DMS 273 treated with DMSO at 0.1 percent for 48 hours (cell line): Measurements from ENCODE around the gene LSR.
"Not testable (repeated sequence)": the region's sequence is repeated elsewhere in the genome, so short reads cannot be mapped to it uniquely, and the experiment has no call there.

Source experiments
- DNase-seq: peaks from one replicate; lab custom pipeline; 2025; lab: John Stamatoyannopoulos, UW

LSR gene

DNA sequence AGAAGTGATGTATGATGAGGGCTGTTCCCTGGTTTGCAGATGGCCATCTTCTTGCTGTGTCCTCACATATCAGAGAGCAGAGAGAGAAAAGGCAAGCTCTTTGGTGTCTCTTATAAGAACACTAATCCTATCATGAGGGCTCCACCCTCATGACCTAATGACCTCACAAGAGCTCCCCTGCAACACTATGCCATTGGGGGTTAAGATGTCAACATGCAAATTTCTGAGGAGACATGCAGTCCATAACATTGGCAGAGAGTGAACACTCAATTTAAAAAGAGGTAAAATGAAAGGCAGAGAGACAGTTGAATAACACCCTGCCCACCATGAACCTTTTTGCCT, 31.2 kb upstream of the LSR start:
- no peak for DNase-seq

DNA sequence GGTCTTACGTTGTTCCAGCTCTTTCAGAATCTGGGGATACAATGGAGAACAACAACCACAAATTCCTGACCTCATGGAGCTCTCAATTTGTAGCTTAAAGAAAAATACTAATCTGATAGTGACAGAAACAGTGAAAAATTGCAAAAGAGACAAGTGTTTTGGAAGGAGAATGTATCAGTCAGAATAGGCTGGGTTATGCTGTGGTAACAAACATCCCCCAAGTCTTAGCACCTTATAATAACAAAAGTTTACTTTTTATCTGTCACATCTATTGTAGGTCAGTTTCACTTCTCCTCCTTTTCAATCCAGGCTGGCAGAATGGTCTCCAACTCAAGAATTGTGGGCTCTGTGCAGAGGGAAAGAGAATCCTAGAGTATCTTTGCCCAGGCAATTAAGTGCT, 29.8 kb upstream of the LSR start:
- DNase-seq, result no peak

DNA sequence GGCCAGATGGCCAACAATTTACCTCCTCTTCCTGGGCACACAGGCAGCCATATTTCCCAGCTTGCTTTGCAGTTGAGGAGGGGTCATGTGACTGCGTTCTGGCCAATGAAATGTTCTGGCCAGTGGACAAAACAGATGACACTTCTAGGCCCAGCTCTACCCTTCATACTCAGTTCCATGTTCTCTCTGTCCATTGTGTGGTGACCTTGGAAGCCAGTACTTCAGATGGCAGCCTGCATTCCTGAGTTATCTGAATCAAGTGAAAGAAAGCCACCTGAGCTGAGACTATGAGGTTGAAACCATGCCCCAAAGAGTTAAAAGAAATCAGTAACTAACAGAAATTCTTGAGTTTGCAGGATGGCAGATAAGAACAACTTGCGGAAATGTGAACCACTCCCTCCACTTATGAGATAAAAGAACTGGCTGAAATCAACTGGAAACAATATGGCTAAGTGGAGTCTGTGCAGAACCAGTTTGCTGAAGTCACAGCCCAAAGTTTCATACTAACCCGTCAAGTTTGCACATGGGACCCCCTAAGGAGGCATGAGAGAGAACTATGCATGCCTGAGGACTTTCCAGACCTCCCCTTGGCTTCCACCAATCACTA, 28.4 kb upstream of the LSR start:
- DNase-seq, result no peak

DNA sequence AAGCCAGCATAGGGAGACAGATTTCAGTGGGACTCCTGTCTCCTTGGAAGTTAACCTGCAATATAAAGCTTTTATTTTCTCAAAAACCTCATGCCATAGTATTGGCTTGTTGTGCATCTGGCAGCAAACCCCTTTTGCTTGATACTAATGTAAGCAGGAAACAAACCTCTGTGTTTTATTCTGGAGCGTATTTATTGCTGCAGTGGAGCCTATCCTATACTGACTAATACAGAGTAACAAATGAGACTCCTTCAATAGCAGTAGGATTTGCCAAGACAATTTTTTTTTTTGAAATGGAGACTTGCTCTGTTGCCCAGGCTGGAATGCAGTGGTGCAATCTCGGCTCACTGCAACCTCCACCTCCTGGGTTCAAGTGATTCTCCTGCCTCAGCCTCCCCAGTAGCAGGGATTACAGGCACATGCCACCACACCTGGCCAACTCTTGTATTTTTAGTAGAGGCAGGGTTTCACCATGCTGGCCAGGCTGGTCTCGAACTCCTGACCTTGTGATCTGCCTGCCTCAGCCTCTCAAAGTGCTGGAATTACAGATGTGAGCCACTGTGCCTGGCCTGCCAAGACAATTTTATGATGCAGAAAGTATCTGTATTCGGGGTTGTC, 27.7 kb upstream of the LSR start:
- not testable (repeated sequence) for DNase-seq

DNA sequence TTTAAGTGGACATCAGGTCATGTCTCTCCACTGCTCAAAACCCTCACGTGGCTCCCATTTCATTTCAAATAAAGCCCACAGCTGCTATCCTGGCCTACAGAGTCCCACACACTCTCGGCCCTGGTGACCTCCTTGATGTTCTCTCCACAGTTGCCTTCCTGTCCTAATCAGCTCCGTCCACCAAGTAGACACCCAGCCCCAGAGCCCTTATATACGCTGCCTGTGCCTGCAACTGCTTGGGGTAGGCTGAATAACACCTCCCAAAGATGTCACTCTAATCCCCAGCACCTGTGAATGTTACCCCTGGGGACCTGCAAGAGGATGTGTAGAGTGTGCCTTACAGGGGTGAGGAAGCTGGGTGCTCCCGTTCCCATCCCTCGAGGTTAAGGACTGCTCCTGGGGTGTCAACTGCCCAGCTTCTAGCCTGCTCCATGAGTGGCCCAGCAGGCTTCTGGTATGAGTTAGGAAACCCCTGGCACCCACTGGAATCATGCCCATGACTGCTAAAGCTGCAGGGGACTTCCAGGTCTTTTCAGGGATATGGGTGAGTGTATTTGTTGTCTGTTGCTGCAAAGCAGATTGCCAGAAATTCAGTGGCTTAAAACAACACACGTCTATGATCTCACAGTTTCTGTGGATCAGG, 26.3 kb upstream of the LSR start:
- no peak for DNase-seq

DNA sequence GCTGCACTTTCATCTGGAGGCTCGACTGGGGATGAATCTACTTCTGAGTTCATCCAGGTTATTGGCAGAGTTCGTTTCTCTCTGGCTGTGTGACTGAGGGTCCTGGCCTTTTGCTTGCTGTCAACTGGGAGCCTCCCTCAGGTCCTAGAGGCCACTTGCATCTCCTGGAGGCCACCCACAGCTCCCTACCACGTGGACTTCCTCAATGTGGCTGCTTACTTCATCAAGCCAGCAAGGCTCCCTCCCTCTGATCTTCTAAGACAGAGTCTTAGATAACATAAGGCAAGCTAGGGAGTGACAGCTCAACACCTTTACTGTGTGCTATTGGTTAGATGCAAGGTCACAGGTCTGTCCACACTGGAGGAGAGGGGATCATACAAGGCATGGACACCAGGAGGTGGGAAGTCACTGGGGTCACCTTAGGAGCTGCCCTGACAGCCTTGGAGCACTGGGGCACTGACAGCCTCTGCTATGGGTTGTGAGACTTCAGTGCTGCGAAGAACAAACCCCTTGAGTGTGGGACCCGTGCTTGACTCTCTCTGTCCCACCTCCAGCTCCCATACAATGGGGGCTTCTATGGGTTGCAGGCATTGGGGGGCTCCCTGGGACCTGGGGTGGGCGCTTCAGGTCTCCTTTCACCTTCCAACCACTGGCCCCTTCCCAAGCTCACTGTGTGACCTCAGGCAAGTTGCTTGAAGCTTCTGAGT, 25.6 kb upstream of the LSR start:
- no peak for DNase-seq

DNA sequence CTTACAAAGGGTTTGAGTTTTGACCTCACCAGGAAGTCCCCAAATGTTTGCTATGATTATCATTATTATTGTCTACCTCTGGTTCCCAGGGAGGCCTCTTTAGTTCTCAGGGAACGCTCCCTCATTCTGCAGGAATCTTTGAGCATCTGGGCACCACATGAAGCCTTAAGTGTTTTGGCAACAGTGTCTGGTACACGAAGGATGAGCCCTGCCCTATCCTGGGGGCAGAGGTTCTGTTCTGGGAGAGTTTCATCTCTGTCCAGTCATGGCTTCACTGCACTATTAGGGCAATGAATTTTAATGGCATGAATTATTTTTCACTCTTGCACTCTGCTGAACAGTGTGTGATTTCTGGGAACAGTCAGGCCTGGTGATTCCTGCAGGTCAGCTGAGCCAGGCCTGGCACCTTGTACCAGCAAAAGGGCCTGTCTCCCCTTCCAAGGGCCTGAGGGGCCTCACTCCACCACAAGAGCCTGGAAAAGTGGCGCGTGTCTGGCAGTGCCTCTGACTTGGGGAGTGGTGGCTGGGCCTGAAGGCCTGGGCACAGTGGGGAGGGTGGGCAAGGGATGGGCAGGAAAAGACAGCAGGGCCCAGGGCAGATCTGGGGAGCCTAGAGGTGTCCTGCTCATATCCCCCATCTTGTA, 24.8 kb upstream of the LSR start:
- DNase-seq, result no peak

DNA sequence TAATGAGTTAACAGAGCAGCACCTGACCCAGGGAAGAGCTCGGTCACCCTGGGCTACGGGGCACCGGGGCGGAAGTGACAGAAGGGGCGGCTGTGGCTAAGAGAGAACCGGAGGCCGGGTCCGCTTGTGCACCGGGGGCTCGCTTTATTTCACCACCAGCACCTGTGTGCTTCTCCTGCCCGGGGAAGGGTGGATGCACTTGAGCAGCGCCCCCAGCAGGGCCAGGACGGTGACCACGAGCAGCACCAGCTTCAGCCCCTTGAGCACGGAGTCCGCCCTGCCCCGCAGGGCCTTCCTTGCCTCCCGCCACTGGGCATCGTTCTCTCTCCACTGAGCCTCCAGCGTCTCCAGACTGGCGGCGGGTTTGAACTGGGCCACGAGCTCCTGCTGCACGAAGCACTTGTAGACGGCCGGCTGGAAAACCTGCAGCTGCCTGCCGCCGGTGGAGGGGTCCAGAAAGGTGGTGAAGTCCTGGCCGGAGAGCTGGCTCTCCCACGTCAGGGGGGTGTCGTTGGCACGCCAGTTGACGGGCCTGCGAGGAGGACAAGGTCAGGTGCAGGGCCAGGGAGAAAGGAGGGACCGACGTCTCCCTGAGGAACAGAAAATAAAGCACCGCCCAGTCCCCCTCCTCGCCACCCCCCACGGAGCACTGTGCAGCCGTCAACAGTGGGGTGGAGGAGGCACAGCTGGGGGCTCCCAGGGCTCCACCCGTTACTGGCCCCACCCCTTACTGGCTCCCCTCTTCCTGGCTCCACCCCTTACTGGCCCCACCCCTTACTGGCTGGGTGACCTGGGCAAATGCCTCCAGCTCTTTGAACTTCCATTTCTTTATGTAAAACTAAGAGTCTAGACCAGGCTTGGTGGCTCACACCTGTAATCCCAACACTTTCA, 23.9 kb upstream of the LSR start:
- no peak for DNase-seq

DNA sequence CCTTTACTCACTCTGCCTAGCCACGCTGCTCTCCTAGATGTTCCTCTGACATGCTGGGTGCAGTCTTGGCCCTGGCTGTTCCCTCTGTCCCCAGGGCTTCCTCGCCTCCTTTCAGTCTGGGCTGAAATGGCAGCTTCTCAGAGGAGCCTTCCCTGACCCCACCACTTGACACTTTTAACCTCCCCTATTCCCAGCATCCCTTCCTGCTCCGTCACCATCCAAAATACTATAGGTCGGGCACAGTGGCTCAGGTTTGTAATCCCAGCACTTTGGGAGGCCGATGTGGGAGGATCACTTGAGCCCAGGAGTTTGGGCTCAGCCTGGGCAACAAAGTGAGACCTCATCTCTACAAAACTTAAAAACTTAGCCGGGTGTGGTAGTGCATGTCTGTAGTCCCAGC, 22.9 kb upstream of the LSR start:
- no peak for DNase-seq

DNA sequence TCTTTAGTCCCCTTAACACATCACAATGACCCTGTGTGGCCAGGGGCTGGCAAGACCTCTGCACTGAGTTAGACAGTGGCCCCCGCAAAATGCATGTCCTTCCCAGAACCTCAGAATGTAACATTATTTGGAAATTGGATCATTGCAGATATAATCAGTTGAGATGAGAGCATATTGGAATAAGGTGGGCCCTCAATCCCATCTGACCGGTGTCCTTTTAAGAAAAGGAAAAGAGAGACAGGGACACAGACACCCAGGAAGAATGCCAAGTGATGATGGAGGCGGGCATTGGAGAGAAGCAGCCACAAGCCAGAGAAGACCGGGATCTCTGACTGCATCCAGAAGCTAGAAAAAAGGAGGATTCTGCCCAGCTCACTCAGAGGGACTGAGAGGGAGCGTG, 22.1 kb upstream of the LSR start:
- no peak for DNase-seq

DNA sequence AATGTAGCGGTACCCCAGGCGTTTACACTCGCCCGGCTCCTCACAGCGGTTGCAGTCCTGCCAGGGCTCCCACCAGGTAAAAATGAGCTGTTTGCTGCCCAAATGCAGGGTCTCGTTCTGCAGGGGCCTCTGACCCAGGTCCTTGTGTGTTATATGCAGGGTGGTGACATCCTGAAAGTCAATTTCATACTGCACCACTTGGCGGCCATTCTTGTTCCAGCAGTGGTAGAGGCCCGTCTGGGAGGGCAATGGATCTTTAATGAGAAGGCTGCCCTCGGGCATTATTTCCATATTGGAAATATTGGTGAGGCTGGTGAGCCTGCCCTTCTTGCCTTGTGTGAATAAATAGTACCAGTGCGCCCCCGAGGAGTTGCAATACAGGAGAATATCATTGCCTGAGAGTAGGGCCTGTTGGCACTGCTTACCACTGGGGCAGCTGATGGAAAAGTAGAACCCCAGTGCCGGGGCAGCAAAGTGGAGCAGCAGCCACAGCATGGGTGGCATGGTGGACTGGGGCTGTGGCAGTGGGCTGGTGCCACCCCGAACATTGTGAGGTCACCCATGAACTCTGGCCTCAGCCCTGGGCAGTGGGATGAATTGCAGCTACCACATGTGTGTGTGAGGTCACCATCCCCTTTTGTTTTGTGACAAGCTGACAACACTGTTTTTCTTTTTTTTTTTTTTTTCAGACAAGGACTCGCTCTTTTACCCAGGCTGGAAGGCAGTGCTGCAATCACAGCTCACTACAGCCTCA, 20.4 kb upstream of the LSR start, which contains the start of gene FAM187B:
TSS of gene FAM187B (minus strand) at position 563 of the 754 bp plus-strand sequence. CDS start at position 504, 59 bp downstream.
- DNase-seq, result no peak

DNA sequence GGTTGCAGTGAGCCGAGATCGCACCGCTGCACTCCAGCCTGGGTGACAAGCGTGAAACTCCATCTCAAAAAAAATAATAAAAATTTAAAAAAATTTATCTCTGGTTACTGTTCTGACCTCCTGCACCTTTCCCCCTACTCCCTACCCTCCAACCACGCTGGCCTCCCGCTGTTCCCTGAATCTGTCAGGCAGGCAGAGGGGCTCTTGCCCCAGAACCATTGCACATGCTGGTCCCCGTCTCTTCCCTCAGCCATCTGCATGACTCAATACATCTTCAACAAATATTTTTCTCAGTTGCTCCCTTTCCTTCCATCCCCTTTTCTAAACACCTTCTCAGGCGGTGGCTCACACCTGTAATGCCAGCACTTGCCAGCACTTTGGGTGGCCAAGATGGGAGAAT, 19.2 kb upstream of the LSR start:
- DNase-seq, result no peak

DNA sequence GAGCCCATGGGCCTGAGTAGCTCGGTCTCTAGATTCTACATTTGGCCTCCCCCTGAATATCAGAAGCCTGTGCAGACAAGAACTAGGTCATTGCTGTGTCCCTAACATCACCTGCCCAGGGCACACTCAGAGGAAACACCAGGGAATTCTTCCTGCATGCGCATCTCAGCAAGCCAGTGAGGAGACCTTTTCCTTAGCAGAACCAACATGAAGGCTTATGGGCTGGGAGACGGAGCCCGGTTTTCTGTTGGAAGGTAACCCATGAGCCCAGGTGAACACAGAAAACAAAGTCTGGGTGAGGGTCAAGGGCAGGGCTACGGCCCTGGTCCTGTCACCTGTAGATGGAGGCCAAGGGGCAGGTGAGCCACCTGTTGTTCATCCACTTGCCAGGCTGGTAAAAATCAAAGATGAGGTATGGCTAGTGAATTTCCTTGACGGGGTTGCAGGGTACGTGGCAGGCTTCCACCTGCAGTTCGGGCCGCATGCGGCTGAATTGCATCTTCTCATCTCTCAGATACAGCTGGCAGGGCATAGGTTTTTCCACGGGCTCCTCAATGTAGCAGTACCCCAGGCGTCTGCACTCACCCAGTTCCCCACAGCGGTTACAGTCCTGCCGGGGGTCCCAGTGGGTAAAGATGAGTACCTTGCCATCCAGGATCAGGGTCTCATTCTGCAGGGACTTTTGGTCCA, 16.7 kb upstream of the LSR start:
- no peak for DNase-seq

DNA sequence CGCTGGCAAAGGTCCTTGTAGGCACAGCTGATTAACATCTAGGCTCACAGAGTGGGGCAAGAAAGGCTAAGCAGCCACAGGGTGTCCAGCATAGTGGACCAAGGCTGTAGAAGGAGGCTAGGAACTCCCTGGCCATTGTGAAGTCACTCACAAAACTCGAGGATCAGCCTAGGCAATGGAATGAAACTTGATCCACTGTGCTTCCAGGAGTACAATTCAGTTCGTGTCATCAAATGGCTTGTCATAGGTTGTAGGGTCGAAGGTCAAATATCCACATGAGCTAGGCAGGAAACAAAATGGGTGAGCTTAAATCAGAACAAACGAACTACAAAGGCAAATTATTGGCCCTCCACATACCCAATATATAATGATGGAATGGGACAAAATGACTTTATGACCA, 15.9 kb upstream of the LSR start:
- DNase-seq, result no peak

DNA sequence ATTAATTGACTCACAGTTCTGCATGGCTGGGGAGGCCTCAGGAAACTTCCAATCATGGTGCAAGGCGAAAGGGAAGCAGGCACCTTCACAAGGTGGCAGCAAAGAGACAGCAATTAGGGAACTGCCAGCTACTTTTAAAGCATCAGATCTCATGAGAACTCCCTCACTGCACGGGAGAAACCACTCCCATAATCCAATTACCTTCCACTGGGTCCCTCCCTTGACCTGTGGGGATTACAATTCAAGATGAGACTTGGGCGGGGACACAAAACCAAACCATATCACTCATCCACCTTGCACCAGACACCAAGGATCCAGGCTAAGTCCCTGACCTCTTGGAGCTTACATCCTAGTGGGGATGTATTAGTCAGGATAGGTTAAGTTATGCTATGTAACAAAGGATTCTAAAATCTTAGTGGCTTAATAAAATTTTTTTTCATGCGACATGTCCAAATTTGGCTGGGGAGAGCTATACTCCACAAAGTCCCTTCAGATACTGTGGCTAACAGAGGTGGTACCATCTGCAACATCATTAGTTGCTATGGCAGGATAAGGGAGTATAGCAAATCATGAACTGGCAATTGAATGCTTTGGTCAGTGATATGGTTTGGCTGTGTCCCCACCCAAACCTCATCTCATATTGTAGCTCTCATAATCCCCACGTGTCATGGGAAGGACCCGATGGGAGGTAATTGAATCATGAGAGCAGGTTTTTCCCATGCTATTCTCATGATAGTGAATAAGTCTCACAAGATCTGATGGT, 12.0 kb upstream of the LSR start:
- DNase-seq, result no peak

DNA sequence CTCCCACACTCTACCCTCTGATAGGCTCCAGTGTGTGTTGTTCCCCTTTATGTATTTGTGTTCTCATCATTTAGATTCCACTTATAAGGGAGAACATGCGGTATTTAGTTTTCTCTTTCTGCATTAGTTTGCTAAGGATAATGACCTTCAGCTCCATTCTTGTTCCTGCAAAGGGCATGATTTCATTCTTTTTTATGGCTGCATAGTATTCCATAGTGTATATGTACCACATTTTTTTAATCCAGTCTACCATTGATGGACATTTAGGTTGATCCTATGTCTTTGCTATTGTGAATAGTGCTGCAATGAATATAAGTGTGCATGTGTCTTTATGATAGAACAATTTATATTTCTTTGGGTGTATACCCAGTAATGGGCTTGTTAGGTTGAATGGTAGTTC, 9.2 kb upstream of the LSR start:
- not testable (repeated sequence) for DNase-seq

DNA sequence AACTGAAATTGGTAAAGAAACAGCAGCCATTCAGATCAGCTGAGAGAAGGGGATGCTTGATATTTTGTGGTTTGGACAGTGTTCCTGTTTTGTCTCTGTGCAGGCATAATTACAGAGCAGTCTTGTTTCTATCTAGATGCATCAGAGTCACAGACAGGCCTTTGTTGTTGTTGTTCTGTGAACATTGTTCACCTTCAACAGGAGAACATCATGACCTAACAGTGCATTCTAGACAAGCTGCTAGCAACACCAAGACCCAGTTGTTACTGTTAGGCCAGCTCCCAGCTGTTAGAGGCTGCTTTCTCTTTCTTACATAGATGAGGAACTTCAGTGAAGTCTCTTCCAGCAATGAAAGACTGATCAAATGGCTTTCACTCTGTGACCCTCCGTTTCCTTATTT, 8.5 kb upstream of the LSR start:
- DNase-seq, result no peak

DNA sequence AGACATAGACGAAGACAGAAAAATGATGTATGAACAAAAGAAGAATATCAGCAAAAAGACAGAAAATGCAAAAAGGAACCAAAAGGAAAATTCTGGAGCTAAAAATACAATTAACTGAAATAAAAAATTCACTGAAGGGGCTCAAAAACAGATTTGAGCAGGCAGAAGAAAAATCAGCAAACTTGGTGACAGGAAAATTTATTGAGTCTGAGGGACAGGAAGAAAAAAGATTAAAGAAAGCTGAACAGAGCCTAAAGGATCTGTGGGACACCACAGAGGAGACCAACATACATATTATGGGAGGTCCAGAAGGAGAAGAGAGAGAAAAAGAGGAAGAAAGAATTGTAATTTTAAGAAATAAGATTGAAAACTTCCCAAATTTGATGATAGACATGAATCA, 7.4 kb upstream of the LSR start:
- no peak for DNase-seq

DNA sequence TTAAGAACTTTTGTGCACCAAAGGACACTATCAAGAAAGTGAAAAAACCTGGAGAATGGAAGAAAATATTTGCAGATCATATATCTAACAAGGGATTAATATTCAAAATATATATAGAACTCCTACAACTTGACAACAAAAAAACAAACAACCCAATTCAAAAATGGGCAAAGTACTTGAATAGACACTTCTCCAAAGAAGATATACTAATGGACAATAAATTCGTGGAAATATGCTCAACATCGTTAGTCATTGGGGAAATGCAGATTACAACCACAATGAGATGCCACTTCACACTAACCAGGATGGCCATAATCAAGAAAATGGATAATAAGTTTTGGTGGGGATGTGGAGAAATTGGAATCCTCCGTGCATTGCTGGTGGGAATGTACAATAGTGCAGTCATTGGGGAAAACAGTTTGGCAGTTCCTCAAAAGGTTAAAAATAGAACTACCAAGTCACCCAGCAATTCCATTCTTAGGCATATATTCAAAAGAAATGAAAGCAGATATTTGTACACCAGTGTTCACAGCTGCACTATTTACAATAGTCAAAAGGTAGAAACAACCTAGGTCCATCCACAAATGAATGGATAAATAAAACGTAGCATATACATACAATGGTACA, 2.2 kb upstream of the LSR start:
- DNase-seq, result no peak
